Mucosa of gallbladder (tissue), 1 donor: Measurements from ENCODE around the gene SKIC8. TPM values are rescaled to one million over a fixed set of nuclear protein-coding genes. Genes with fewer than 3 reads are reported as not detected.

ENCODE experiments used
- DNase-seq: peaks from one replicate; pipeline ENCODE4 v3.0.0-alpha.2; 2020; ENCODE audit warnings: low spot score
- total RNA-seq: library from RNA; stranded (reverse); gene quantifications from one replicate; pipeline ENCODE4 v1.2.1, GENCODE V29; 2021
- donor health status: DM: no; HTN: no; CAD: no.

Gene SKIC8
- total RNA-seq, 1 donor from 2014 or later: 38.8 TPM

GRCh38 chr15:78291698-78292097 is 7.7 kb downstream of the SKIC8 start:
- DNase-seq: no peak

- DNase-seq: no peak
Observed at GRCh38 chr15:78291052-78291451, 8.4 kb downstream of the SKIC8 start.

GRCh38 chr15:78290222-78290621 is 9.2 kb downstream of the SKIC8 start:
- no peak for DNase-seq

GRCh38 chr15:78284758-78285157 is 14.7 kb downstream of the SKIC8 start:
- no peak for DNase-seq

- no peak for DNase-seq
Observed at GRCh38 chr15:78282324-78282723, 17.1 kb downstream of the SKIC8 start.

GRCh38 chr15:78280319-78281072 is 18.9 kb downstream of the SKIC8 start:
- DNase-seq: no peak

GRCh38 chr15:78276064-78276943 is 23.1 kb downstream of the SKIC8 start:
- DNase-seq: no peak

GRCh38 chr15:78274994-78275393 is 24.4 kb downstream of the SKIC8 start:
- DNase-seq: no peak

GRCh38 chr15:78272776-78273175 is 26.6 kb downstream of the SKIC8 start:
- DNase-seq: no peak

- no peak for DNase-seq
Observed at GRCh38 chr15:78272316-78272715, 27.1 kb downstream of the SKIC8 start.

- no peak for DNase-seq
Observed at GRCh38 chr15:78266806-78267205, 32.6 kb downstream of the SKIC8 start.

- no peak for DNase-seq
Observed at GRCh38 chr15:78266229-78266628, 33.2 kb downstream of the SKIC8 start.

GRCh38 chr15:78265752-78266224 is 33.6 kb downstream of the SKIC8 start:
- no peak for DNase-seq

GRCh38 chr15:78265137-78265460 is 34.3 kb downstream of the SKIC8 start:
- DNase-seq: no peak

GRCh38 chr15:78264304-78265136 is 34.9 kb downstream of the SKIC8 start, which contains the start of gene DNAJA4:
DNAJA4 (plus strand) TSS chr15:78264562; CDS start chr15:78264764, 202 bp downstream.
- peak; percentile 50 for DNase-seq

GRCh38 chr15:78263907-78264303 is 35.5 kb downstream of the SKIC8 start:
- DNase-seq: no peak

GRCh38 chr15:78263351-78263781 is 36.0 kb downstream of the SKIC8 start:
- no peak for DNase-seq

- no peak for DNase-seq
Observed at GRCh38 chr15:78261062-78261461, 38.3 kb downstream of the SKIC8 start.

GRCh38 chr15:78260489-78260888 is 38.9 kb downstream of the SKIC8 start:
- no peak for DNase-seq

GRCh38 chr15:78259232-78259631 is 40.2 kb downstream of the SKIC8 start:
- no peak for DNase-seq

GRCh38 chr15:78257681-78258080 is 41.7 kb downstream of the SKIC8 start:
- no peak for DNase-seq

GRCh38 chr15:78256044-78256437 is 43.4 kb downstream of the SKIC8 start:
- DNase-seq: no peak
